ENCODE data around the gene GALNT2.

- TF ChIP-seq CTCF (IDR thresholded peaks at IDR 0.05; ENCODE audit: borderline replicate concordance, extremely low read depth, low read length, poor library complexity, severe bottlenecking) (no peak), EZH2 (IDR thresholded peaks at IDR 0.05; ENCODE audit: borderline replicate concordance, low read depth, low read length, severe bottlenecking) (no peak)
Observed at GRCh38 chr1:230248016-230248888, 181.2 kb downstream of the GALNT2 start.

Data from DND-41 (cell line).